GM18909 (cell line): Measurements from ENCODE around the gene MSH4.
"Not testable (repeated sequence)": the region's sequence is repeated elsewhere in the genome, so short reads cannot be mapped to it uniquely, and the experiment has no call there.

Source experiments
- ATAC-seq: cut with Tn5 transposase; IDR thresholded peaks from one replicate; pipeline ENCODE4 v1.9.1; 2021; ENCODE audit warnings: mild to moderate bottlenecking; ENCODE audit not compliant: unreplicated experiment, poor library complexity

Gene MSH4

GRCh38 chr1:75794382-75794781, 2.3 kb upstream of the MSH4 start:
- ATAC-seq: no peak

- no peak for ATAC-seq
Measured at GRCh38 chr1:75795703-75796193, 934 bp upstream of the MSH4 start.

GRCh38 chr1:75797273-75797588, 549 bp downstream of the MSH4 start:
- ATAC-seq: no peak

- ATAC-seq: no peak
Measured at GRCh38 chr1:75797606-75798216, 1.0 kb downstream of the MSH4 start.

GRCh38 chr1:75801480-75801879, 4.8 kb downstream of the MSH4 start:
- not testable (repeated sequence) for ATAC-seq

- no peak for ATAC-seq
Measured at GRCh38 chr1:75808921-75809320, 12.2 kb downstream of the MSH4 start.

- ATAC-seq: not testable (repeated sequence)
Measured at GRCh38 chr1:75810113-75810512, 13.4 kb downstream of the MSH4 start.

GRCh38 chr1:75811211-75811981, 14.7 kb downstream of the MSH4 start:
- ATAC-seq: no peak

- ATAC-seq: no peak
Measured at GRCh38 chr1:75812065-75812464, 15.4 kb downstream of the MSH4 start.

- not testable (repeated sequence) for ATAC-seq
Measured at GRCh38 chr1:75823596-75823995, 26.9 kb downstream of the MSH4 start.

- ATAC-seq: no peak
Measured at GRCh38 chr1:75836528-75837100, 39.9 kb downstream of the MSH4 start.

GRCh38 chr1:75838079-75838478, 41.4 kb downstream of the MSH4 start:
- no peak for ATAC-seq

GRCh38 chr1:75841421-75841820, 44.7 kb downstream of the MSH4 start:
- ATAC-seq: no peak

GRCh38 chr1:75845576-75845975, 48.9 kb downstream of the MSH4 start:
- ATAC-seq: no peak

GRCh38 chr1:75855010-75855409, 58.3 kb downstream of the MSH4 start:
- ATAC-seq: no peak

- no peak for ATAC-seq
Measured at GRCh38 chr1:75855734-75856133, 59.1 kb downstream of the MSH4 start.

GRCh38 chr1:75861831-75862230, 65.1 kb downstream of the MSH4 start:
- no peak for ATAC-seq

- no peak for ATAC-seq
Measured at GRCh38 chr1:75870951-75871350, 74.3 kb downstream of the MSH4 start.

- no peak for ATAC-seq
Measured at GRCh38 chr1:75879985-75880384, 83.3 kb downstream of the MSH4 start.

- no peak for ATAC-seq
Measured at GRCh38 chr1:75884437-75884836, 87.8 kb downstream of the MSH4 start.

GRCh38 chr1:75901371-75901770, 104.7 kb downstream of the MSH4 start:
- no peak for ATAC-seq

GRCh38 chr1:75908717-75909152, 112.1 kb downstream of the MSH4 start:
- peak; percentile 80 for ATAC-seq
